HG03196 (cell line): Measurements from ENCODE around the gene ZNF790.

ENCODE experiments used
- ATAC-seq: cut with Tn5 transposase; IDR thresholded peaks from one replicate; pipeline ENCODE4 v1.9.1; 2021; ENCODE audit not compliant: unreplicated experiment

Gene ZNF790

DNA sequence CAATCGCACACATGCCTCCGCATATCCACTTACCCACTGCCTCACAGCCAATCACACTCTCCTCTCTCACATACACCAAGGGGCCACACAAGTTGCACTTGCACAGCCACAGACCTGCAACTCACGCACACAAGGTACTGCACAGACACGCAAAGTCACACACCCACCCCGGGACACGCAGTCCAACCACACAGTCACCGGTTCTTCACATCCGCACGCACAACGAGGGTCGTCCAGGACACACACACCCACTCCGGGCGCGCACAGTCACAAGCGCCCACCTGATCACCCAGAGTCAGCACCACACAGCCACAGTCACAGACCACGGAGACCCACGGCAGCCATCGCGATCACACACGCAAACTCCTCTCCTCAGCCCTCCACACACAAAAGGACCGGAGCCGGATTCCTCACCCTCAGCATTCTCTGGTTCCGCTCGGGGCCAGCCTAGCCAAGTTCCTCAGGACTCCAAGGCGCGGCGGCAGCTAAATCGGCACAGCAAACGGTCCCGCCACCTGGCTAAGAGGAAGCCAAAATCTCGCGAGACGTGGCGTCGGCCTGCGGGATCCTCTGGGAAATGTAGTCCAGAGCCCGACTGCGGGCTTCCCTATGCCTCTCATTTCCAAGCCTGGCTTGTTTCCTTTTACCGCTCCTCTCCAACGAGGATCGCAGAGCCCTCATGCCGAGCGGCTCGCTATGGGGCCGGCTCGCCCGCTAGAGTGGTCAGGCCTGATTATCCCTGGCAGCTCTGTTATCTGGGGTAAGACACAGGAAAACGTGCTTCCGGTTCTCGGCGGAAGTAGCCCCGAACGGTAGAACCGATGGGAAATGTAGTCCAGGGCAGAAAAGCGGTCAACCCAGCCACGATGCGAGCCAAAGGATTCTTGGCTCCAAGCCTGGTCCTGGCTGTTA, 65.6 kb downstream of the ZNF790 start, which contains the start of gene ZNF850:
TSS of gene ZNF850 (minus strand) at position 497 of the 912 bp plus-strand sequence. CDS start 10,201 bp downstream, outside the sequence.
- ATAC-seq, result peak; percentile 96

DNA sequence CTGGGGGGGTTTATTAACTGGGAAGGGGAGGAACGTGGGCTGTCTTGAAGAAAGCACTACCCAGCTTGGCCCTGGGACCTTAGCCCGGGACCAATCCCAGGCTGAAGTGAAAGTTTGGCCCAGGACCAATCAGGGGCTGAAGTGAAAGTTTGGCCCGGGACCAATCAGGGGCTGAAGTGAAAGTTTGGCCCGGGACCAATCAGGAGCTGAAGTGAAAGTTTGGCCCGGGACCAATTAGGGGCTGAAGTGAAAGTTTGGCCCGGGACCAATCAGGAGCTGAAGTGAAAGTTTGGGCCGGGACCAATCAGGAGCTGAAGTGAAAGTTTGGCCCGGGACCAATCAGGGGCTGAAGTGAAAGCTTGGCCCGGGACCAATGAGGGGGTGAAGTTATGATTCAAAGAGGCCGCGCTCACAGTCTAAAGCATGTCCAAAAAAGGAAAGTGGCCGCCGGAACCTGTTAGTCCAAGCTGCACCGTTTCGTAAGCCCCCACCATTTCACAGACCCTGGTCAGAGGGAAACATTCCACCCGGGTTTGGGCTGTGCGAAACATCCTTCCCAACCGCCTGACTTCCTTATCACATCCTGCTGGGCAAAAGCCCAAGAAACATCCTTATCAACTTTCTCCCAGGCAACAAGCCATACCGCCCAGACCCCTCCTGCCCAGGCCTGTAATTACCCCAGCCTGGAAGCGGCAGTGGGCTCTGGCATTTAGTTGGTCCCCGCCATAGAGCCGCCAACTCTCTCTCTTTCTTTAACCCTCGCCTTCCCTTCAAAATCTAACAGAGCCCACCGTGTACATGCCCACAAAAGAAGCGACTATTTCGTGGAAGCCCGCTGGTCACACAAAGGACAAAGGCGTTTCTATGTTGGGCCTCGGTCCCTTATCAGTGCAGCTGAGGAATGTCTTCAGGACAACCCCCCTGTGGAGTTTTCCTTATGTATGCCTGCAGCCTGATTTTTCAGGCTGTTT, 66.6 kb downstream of the ZNF790 start:
- no peak for ATAC-seq
